SK-N-SH treated with all-trans-retinoic acid at 6 μM for 48 hours (cell line): ENCODE measurements around the gene UBA6.

Experiments
- ATAC-seq: fragments of 200-7000 bp; cut with Tn5 transposase; 3 replicates; pipeline ENCODE4 v1.9.1; 2020; ENCODE audit warnings: mild to moderate bottlenecking, moderate library complexity
- ARNTL ChIP-seq: fragments of 450-650 bp; formaldehyde crosslinking; IDR thresholded peaks from 2 replicates; pipeline ENCODE4 v1.5.0; 2020; ENCODE audit warnings: low read depth, mild to moderate bottlenecking, moderate library complexity, borderline replicate concordance
- BACH2 ChIP-seq: fragments of 250-450 bp; sonication (Bioruptor Pico); IDR thresholded peaks from 2 replicates; pipeline ENCODE4 v1.9.0; 2021; ENCODE audit warnings: mild to moderate bottlenecking, borderline replicate concordance
- CREB5 ChIP-seq: fragments of 250-450 bp; sonication (Bioruptor Pico); IDR thresholded peaks from 2 replicates; pipeline ENCODE4 v1.5.1; 2020; ENCODE audit warnings: low read depth, mild to moderate bottlenecking, moderate library complexity
- CSDC2 ChIP-seq: fragments of 250-450 bp; sonication (Bioruptor Pico); IDR thresholded peaks from 2 replicates; pipeline ENCODE4 v1.5.0; 2020; ENCODE audit warnings: mild to moderate bottlenecking, moderate library complexity
- CSRNP3 ChIP-seq: fragments of 250-450 bp; sonication (Bioruptor Pico); IDR thresholded peaks from 2 replicates; pipeline ENCODE4 v1.5.1; 2021; ENCODE audit warnings: mild to moderate bottlenecking, moderate library complexity
- ESRRG ChIP-seq: fragments of 250-450 bp; sonication (Bioruptor Pico); IDR thresholded peaks from 2 replicates; pipeline ENCODE4 v1.6.1; 2021; ENCODE audit warnings: mild to moderate bottlenecking
- GLIS3 ChIP-seq: fragments of 250-450 bp; sonication (Bioruptor Pico); IDR thresholded peaks from 2 replicates; pipeline ENCODE4 v1.5.0; 2020; ENCODE audit warnings: mild to moderate bottlenecking, moderate library complexity
- ISL1 ChIP-seq: fragments of 250-450 bp; sonication (Bioruptor Pico); IDR thresholded peaks from 2 replicates; pipeline ENCODE4 v2.1.2; 2022; ENCODE audit warnings: mild to moderate bottlenecking, moderate library complexity
- OSR1 ChIP-seq: fragments of 250-450 bp; sonication (Bioruptor Pico); IDR thresholded peaks from 2 replicates; pipeline ENCODE4 v1.8.0; 2022; ENCODE audit warnings: moderate library complexity, mild to moderate bottlenecking, inconsistent platforms
- PATZ1 ChIP-seq: fragments of 250-450 bp; sonication (Bioruptor Pico); IDR thresholded peaks from 2 replicates; pipeline ENCODE4 v1.8.0; 2020; ENCODE audit warnings: mild to moderate bottlenecking, moderate library complexity, borderline replicate concordance
- POU6F1 ChIP-seq: fragments of 250-450 bp; sonication (Bioruptor Pico); IDR thresholded peaks from 2 replicates; pipeline ENCODE4 v1.8.0; 2021; ENCODE audit warnings: low read depth, mild to moderate bottlenecking, moderate library complexity, borderline replicate concordance
- PPARA ChIP-seq: fragments of 250-450 bp; sonication (Bioruptor Pico); IDR thresholded peaks from 2 replicates; pipeline ENCODE4 v1.5.0; 2020; ENCODE audit warnings: mild to moderate bottlenecking, borderline replicate concordance
- RARB ChIP-seq: fragments of 250-450 bp; sonication (Bioruptor Pico); IDR thresholded peaks from 2 replicates; pipeline ENCODE4 v1.8.0; 2021; ENCODE audit warnings: mild to moderate bottlenecking, moderate library complexity
- SNAI2 ChIP-seq: fragments of 250-450 bp; sonication (Bioruptor Pico); IDR thresholded peaks from 2 replicates; pipeline ENCODE4 v1.5.0; 2020; ENCODE audit warnings: mild to moderate bottlenecking, moderate library complexity
- TCF4 ChIP-seq: fragments of 250-450 bp; sonication (Bioruptor Pico); IDR thresholded peaks from 2 replicates; pipeline ENCODE4 v1.8.0; 2021; ENCODE audit warnings: mild to moderate bottlenecking, moderate library complexity, borderline replicate concordance
- TOX ChIP-seq: fragments of 250-450 bp; sonication (Bioruptor Pico); IDR thresholded peaks from 2 replicates; pipeline ENCODE4 v1.8.0; 2021; ENCODE audit warnings: mild to moderate bottlenecking, moderate library complexity, borderline replicate concordance
- TSHZ2 ChIP-seq: fragments of 250-450 bp; sonication (Bioruptor Pico); IDR thresholded peaks from 2 replicates; pipeline ENCODE4 v1.5.0; 2020; ENCODE audit warnings: mild to moderate bottlenecking, moderate library complexity
- ZC3H10 ChIP-seq: fragments of 250-450 bp; sonication (Bioruptor Pico); IDR thresholded peaks from 2 replicates; pipeline ENCODE4 v1.5.1; 2021; ENCODE audit warnings: mild to moderate bottlenecking, moderate library complexity
- ZFP3 ChIP-seq: fragments of 250-450 bp; sonication (Bioruptor Pico); IDR thresholded peaks from 2 replicates; pipeline ENCODE4 v1.5.0; 2020; ENCODE audit warnings: mild to moderate bottlenecking, moderate library complexity
- ZFP30 ChIP-seq: fragments of 450-650 bp; formaldehyde crosslinking; IDR thresholded peaks from 2 replicates; pipeline ENCODE4 v1.5.0; 2022; ENCODE audit warnings: mild to moderate bottlenecking, moderate library complexity
- ZNF565 ChIP-seq: fragments of 450-650 bp; formaldehyde crosslinking; conservative IDR thresholded peaks from 2 replicates; pipeline ENCODE4 v1.5.0; 2020; ENCODE audit warnings: low read depth, mild to moderate bottlenecking, moderate library complexity
- ZNF70 ChIP-seq: fragments of 450-650 bp; formaldehyde crosslinking; IDR thresholded peaks from 2 replicates; pipeline ENCODE4 v1.5.0; 2020; ENCODE audit warnings: mild to moderate bottlenecking, moderate library complexity
- ZNF8 ChIP-seq: fragments of 450-650 bp; formaldehyde crosslinking; IDR thresholded peaks from 2 replicates; pipeline ENCODE4 v1.5.0; 2020; ENCODE audit warnings: mild to moderate bottlenecking, moderate library complexity

UBA6 gene

GRCh38 chr4:67725981-67726380 lies 25.0 kb upstream of the UBA6 start (continued):
- no peak for TF ChIP-seq TCF4 (CRISPR knock-in tag)
- TF ChIP-seq ZFP30 (CRISPR knock-in tag) = no peak

- no peak for ATAC-seq
- TF ChIP-seq OSR1 (CRISPR knock-in tag) (no peak), PPARA (CRISPR knock-in tag) (no peak), POU6F1 (CRISPR knock-in tag) (no peak), RARB (no peak), ESRRG (CRISPR knock-in tag) (no peak), ZNF8 (CRISPR knock-in tag) (no peak), CSDC2 (no peak), ZNF70 (CRISPR knock-in tag) (no peak), ZFP3 (no peak), SNAI2 (CRISPR knock-in tag) (no peak), BACH2 (CRISPR knock-in tag) (no peak), CREB5 (CRISPR knock-in tag) (no peak), TCF4 (CRISPR knock-in tag) (no peak), ZC3H10 (CRISPR knock-in tag) (no peak), TOX (CRISPR knock-in tag) (no peak), PATZ1 (CRISPR knock-in tag) (no peak), TSHZ2 (CRISPR knock-in tag) (no peak), ISL1 (CRISPR knock-in tag) (no peak), ZNF565 (CRISPR knock-in tag) (no peak), ZFP30 (CRISPR knock-in tag) (no peak)
Observed at GRCh38 chr4:67725132-67725531, 24.2 kb upstream of the UBA6 start.

GRCh38 chr4:67723949-67724348 lies 23.0 kb upstream of the UBA6 start:
- no peak for TF ChIP-seq PATZ1 (CRISPR knock-in tag)
- no peak for TF ChIP-seq POU6F1 (CRISPR knock-in tag)
- no peak for TF ChIP-seq BACH2 (CRISPR knock-in tag)
- no peak for TF ChIP-seq GLIS3 (CRISPR knock-in tag)
- no peak for TF ChIP-seq CREB5 (CRISPR knock-in tag)
- no peak for TF ChIP-seq CSRNP3 (CRISPR knock-in tag)
- TF ChIP-seq SNAI2 (CRISPR knock-in tag) = no peak
- TF ChIP-seq ZFP3 = no peak
- TF ChIP-seq CSDC2 = no peak
- no peak for TF ChIP-seq OSR1 (CRISPR knock-in tag)
- TF ChIP-seq ZNF70 (CRISPR knock-in tag) = no peak
- no peak for TF ChIP-seq ISL1 (CRISPR knock-in tag)
- no peak for TF ChIP-seq RARB
- TF ChIP-seq ARNTL (CRISPR knock-in tag) = no peak
- no peak for TF ChIP-seq ESRRG (CRISPR knock-in tag)
- no peak for TF ChIP-seq ZNF8 (CRISPR knock-in tag)
- TF ChIP-seq ZC3H10 (CRISPR knock-in tag) = no peak
- TF ChIP-seq TOX (CRISPR knock-in tag) = no peak
- TF ChIP-seq, all 23 proteins: peak for 0
- peak; percentile 44 for ATAC-seq
